ENCODE results near the gene SAMMSON.
A peak's percentile ranks its signal among the peaks of the same experiment; 100 is the strongest.

SAMMSON gene

DNA sequence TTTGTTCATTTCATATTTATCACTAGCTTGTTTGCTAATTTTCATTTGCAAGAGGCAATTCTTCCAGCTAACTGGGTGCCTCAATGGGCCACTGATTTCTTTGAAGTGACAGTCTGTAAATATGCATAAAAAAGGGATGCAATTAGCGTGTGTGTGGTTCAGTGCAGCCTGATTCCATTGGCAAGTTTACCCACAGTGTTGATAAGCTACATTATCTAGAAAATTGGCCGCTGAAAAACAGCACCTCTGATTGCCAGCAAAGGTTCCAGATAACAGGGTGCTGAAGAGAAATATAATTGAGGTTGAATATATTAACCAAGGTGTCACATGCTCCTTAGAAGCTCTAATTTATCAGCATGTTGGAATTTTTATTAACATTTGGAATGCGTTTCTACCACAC, 76.9 kb downstream of the SAMMSON start:
- no peak for DNase-seq (ENCODE audit: low read depth)
- TF ChIP-seq, protein P1, sequence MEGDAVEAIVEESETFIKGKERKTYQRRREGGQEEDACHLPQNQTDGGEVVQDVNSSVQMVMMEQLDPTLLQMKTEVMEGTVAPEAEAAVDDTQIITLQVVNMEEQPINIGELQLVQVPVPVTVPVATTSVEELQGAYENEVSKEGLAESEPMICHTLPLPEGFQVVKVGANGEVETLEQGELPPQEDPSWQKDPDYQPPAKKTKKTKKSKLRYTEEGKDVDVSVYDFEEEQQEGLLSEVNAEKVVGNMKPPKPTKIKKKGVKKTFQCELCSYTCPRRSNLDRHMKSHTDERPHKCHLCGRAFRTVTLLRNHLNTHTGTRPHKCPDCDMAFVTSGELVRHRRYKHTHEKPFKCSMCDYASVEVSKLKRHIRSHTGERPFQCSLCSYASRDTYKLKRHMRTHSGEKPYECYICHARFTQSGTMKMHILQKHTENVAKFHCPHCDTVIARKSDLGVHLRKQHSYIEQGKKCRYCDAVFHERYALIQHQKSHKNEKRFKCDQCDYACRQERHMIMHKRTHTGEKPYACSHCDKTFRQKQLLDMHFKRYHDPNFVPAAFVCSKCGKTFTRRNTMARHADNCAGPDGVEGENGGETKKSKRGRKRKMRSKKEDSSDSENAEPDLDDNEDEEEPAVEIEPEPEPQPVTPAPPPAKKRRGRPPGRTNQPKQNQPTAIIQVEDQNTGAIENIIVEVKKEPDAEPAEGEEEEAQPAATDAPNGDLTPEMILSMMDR (IDR thresholded peaks at IDR 0.05; ENCODE audit: insufficient read depth, low read depth, low read length, missing control alignments), result no peak

GRCh38 chr3:70078778-70079177, 79.2 kb downstream of the SAMMSON start:
- no peak overlapping the region for H3K4me3 ChIP-seq (ENCODE audit: low read length)
- DNase-seq (ENCODE audit: low read depth), result no peak
- TF ChIP-seq, protein P1 (IDR thresholded peaks at IDR 0.05; ENCODE audit: insufficient read depth, low read depth, low read length, missing control alignments), result no peak

More for the DNA sequence above, 76.9 kb downstream of the SAMMSON start:
- H3K4me3 ChIP-seq (ENCODE audit: low read length), result no peak overlapping the region

- TF ChIP-seq, protein P1 (IDR thresholded peaks at IDR 0.05; ENCODE audit: insufficient read depth, low read depth, low read length, missing control alignments), result no peak
Measured at GRCh38 chr3:70085613-70086012, 86.1 kb downstream of the SAMMSON start.

DNA sequence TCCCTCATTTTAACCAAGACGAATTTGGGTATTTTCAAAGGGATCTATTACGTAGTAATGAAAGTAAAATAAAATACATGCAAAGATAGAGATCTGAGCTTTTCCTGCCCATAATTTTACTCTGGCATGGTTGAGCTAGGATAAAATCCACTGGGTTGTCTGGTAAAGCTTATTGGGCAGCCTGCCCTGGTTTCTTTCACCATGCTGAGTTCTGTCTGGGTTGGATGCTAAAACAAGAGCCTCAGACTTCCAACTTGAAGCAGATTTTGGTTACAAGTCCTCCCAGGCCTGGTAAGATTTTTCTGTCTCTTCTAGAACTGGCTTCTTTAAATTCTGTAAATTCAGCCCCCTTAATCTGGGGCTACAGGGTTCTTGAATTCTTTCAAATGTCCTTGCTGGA, 86.8 kb downstream of the SAMMSON start:
- no peak for DNase-seq (ENCODE audit: low read depth)
- TF ChIP-seq, protein P1 (IDR thresholded peaks at IDR 0.05; ENCODE audit: insufficient read depth, low read depth, low read length, missing control alignments), result no peak
- H3K4me3 ChIP-seq (ENCODE audit: low read length), result no peak overlapping the region

More at GRCh38 chr3:70085613-70086012, 86.1 kb downstream of the SAMMSON start:
- no peak overlapping the region for H3K4me3 ChIP-seq (ENCODE audit: low read length)
- peak; percentile 8 for DNase-seq (ENCODE audit: low read depth)

DNA sequence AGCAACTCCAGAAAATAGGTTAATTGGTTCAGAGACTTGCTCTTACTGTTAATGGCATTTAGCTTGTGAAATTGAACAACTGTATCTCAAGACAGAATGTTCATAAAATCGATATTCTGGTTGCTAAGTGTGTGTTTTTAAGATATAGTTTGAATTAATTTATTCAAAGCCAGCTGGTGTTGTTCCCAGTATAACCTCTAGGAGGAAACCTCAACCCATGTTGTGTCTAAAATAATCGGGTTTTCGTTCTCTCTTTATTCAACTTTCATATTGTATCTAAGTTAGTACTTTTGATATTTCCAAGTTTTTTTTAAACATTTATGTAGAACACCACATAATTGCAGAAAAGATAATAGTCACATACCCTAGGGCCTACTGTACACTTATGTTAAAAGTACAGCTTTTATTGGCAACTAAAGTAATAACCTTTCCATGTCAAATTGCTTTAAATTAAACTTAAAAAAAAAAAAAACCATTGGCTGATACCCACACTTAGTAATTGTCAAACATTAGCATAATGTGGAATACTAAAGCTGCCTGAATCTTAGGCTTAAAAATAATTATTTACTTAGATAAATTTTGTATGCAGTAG, 90.9 kb downstream of the SAMMSON start:
- DNase-seq (ENCODE audit: low read depth), result peak; percentile 24
- TF ChIP-seq, protein P1 (IDR thresholded peaks at IDR 0.05; ENCODE audit: insufficient read depth, low read depth, low read length, missing control alignments), result peak; percentile 67
- no peak overlapping the region for H3K4me3 ChIP-seq (ENCODE audit: low read length)

- TF ChIP-seq, protein P1 (IDR thresholded peaks at IDR 0.05; ENCODE audit: insufficient read depth, low read depth, low read length, missing control alignments), result no peak
- H3K4me3 ChIP-seq (ENCODE audit: low read length), result no peak overlapping the region
- no peak for DNase-seq (ENCODE audit: low read depth)
Measured at GRCh38 chr3:70094197-70094596, 94.7 kb downstream of the SAMMSON start.

GRCh38 chr3:70095260-70095659, 95.7 kb downstream of the SAMMSON start:
- DNase-seq (ENCODE audit: low read depth), result no peak
- H3K4me3 ChIP-seq (ENCODE audit: low read length), result no peak overlapping the region
- TF ChIP-seq, protein P1 (IDR thresholded peaks at IDR 0.05; ENCODE audit: insufficient read depth, low read depth, low read length, missing control alignments), result no peak

Data from epithelial cell of esophagus (primary cell).